Stimulated activated memory B cell treated with anti-CD40 and anti-IgM and Interleukin-4, amounts not matched to agents 10 μg/mL and 1 μg/mL and 100 μg/mL, for 72 hours (primary cell): Measurements from ENCODE around the gene SPACA6.
"Not testable (repeated sequence)": the region's sequence is repeated elsewhere in the genome, so short reads cannot be mapped to it uniquely, and the experiment has no call there.

Experiments
- ATAC-seq: fragments of 150-1000 bp; cut with Tn5 transposase; 2 replicates; pipeline ENCODE4 v1.10.0; 2021
- H3K27ac Mint-ChIP-seq: one replicate; pipeline ENCODE4 v1.8.0; 2022; ENCODE audit warnings: mild to moderate bottlenecking, mixed read lengths
- H3K27me3 Mint-ChIP-seq: one replicate; pipeline ENCODE4 v1.8.0; 2022; ENCODE audit warnings: mixed read lengths
- H3K36me3 Mint-ChIP-seq: one replicate; pipeline ENCODE4 v1.8.0; 2022; ENCODE audit warnings: mixed read lengths
- H3K4me1 Mint-ChIP-seq: one replicate; pipeline ENCODE4 v1.8.0; 2022; ENCODE audit warnings: mixed read lengths
- H3K4me3 Mint-ChIP-seq: one replicate; pipeline ENCODE4 v1.8.0; 2022; ENCODE audit warnings: mild to moderate bottlenecking, moderate library complexity, mixed read lengths
- H3K9me3 Mint-ChIP-seq: one replicate; pipeline ENCODE4 v1.8.0; 2022; ENCODE audit warnings: mixed read lengths

Gene SPACA6

DNA sequence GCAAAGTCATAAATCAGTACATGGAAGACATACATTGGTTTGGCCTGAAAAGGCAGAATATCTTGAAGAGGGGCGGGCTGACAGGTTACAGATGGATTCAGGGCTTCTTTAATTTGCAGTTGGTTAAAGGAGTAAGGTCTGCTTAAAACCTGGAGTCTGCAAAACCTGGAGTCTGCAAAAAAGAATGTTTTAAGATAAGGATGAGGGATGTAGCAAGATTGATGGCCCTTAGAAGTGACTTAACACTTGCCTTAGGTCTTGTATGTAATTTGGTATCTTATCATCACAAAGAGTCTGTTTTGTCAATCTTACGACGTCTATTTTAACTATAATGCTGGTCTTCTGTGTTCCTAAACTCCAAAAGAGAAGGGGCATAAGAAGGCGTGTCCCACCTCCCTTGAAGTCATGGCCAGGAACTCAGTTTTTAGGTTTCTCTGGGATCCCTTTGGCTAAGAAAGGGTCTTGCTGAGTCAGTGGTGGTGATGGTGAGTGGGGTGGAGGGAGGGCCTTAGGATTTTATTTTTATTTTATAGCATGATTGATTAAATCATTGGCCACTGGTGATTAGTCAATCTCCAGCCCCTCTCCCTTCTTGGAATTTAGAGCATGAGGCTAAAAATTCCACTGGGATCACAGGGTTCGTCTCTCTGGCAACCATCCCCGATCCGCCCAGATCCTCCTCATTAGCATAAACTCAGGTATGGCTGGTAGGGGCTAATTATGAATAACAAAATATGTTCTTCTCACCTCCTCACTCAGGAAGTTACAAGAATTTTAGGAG, 40.8 kb downstream of the SPACA6 start:
- no peaks in the 10 kb centered on the region for H3K36me3 Mint-ChIP-seq
- no peak for ATAC-seq
- H3K4me1 Mint-ChIP-seq: no peaks in the 10 kb centered on the region
- no peak overlapping the region for H3K27ac Mint-ChIP-seq
- peaks cover 14% of the 10 kb centered on the region for H3K9me3 Mint-ChIP-seq
- peaks cover 41% of the 10 kb centered on the region for H3K27me3 Mint-ChIP-seq
- no peak overlapping the region for H3K4me3 Mint-ChIP-seq

- ATAC-seq: peak; percentile 31
- no peak overlapping the region for H3K27ac Mint-ChIP-seq
- no peaks in the 10 kb centered on the region for H3K36me3 Mint-ChIP-seq
- H3K9me3 Mint-ChIP-seq: peaks cover 4% of the 10 kb centered on the region
- H3K27me3 Mint-ChIP-seq: peaks cover 34% of the 10 kb centered on the region
- no peaks in the 10 kb centered on the region for H3K4me1 Mint-ChIP-seq
- no peak overlapping the region for H3K4me3 Mint-ChIP-seq
Measured at GRCh38 chr19:51735759-51736449, 42.8 kb downstream of the SPACA6 start.

- Mint-ChIP-seq H3K9me3 (no peaks in the 10 kb centered on the region), H3K4me3 (no peak overlapping the region), H3K36me3 (no peaks in the 10 kb centered on the region), H3K27ac (no peak overlapping the region), H3K4me1 (no peaks in the 10 kb centered on the region), H3K27me3 (peaks cover 27% of the 10 kb centered on the region)
- ATAC-seq: no peak
Measured at GRCh38 chr19:51737389-51737788, 44.3 kb downstream of the SPACA6 start.

GRCh38 chr19:51737924-51738323, 44.8 kb downstream of the SPACA6 start:
- Mint-ChIP-seq H3K36me3 (no peaks in the 10 kb centered on the region), H3K9me3 (no peaks in the 10 kb centered on the region), H3K4me1 (no peaks in the 10 kb centered on the region), H3K27ac (no peak overlapping the region), H3K27me3 (peaks cover 32% of the 10 kb centered on the region), H3K4me3 (no peak overlapping the region)
- no peak for ATAC-seq

GRCh38 chr19:51738523-51738922, 45.4 kb downstream of the SPACA6 start:
- H3K9me3 Mint-ChIP-seq, H3K4me3 Mint-ChIP-seq, H3K27ac Mint-ChIP-seq, H3K36me3 Mint-ChIP-seq, H3K4me1 Mint-ChIP-seq, ATAC-seq: not testable (repeated sequence)
- peaks cover 38% of the 10 kb centered on the region for H3K27me3 Mint-ChIP-seq

GRCh38 chr19:51739466-51740213, 46.5 kb downstream of the SPACA6 start:
- no peaks in the 10 kb centered on the region for H3K9me3 Mint-ChIP-seq
- no peak for ATAC-seq
- peaks cover 38% of the 10 kb centered on the region for H3K27me3 Mint-ChIP-seq
- H3K4me1 Mint-ChIP-seq: no peaks in the 10 kb centered on the region
- no peak overlapping the region for H3K4me3 Mint-ChIP-seq
- H3K27ac Mint-ChIP-seq: no peak overlapping the region
- no peaks in the 10 kb centered on the region for H3K36me3 Mint-ChIP-seq

GRCh38 chr19:51740356-51740755, 47.2 kb downstream of the SPACA6 start:
- no peak for ATAC-seq
- Mint-ChIP-seq H3K4me3 (no peak overlapping the region), H3K27ac (no peak overlapping the region), H3K36me3 (no peaks in the 10 kb centered on the region), H3K27me3 (peaks cover 33% of the 10 kb centered on the region), H3K9me3 (no peaks in the 10 kb centered on the region), H3K4me1 (no peaks in the 10 kb centered on the region)

DNA sequence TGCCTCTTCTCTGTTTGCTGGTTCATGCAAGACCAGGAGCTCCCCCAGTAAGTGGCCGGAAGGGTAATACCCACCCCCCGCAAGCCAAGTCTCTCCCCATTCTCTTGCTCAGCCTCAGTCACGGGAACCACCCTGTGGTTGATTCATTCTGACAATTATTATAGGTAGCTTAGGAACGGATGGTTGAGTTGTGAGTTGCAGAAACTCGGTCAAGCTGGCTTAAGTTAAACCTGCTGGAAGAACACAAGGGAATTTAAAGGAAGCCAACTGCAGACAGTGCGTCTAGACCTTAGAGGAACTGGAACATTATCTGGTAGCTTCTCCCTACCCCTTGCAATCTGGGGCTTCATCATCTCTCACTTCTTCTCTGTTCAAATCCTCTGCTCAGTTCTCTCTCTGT, 49.7 kb downstream of the SPACA6 start:
- peaks cover 13% of the 10 kb centered on the region for H3K27me3 Mint-ChIP-seq
- no peak overlapping the region for H3K4me3 Mint-ChIP-seq
- ATAC-seq: no peak
- no peak overlapping the region for H3K27ac Mint-ChIP-seq
- H3K9me3 Mint-ChIP-seq: peaks cover 2% of the 10 kb centered on the region
- no peaks in the 10 kb centered on the region for H3K4me1 Mint-ChIP-seq
- no peaks in the 10 kb centered on the region for H3K36me3 Mint-ChIP-seq

- no peak overlapping the region for H3K4me3 Mint-ChIP-seq
- H3K4me1 Mint-ChIP-seq: no peaks in the 10 kb centered on the region
- H3K27me3 Mint-ChIP-seq: peaks cover 13% of the 10 kb centered on the region
- H3K27ac Mint-ChIP-seq: no peak overlapping the region
- ATAC-seq: no peak
- peaks cover 5% of the 10 kb centered on the region for H3K9me3 Mint-ChIP-seq
- H3K36me3 Mint-ChIP-seq: no peaks in the 10 kb centered on the region
Measured at GRCh38 chr19:51743405-51743804, 50.3 kb downstream of the SPACA6 start.

- Mint-ChIP-seq H3K36me3 (no peaks in the 10 kb centered on the region), H3K4me3 (no peak overlapping the region), H3K4me1 (peaks cover 10% of the 10 kb centered on the region), H3K27ac (no peak overlapping the region), H3K27me3 (peaks cover 13% of the 10 kb centered on the region), H3K9me3 (peaks cover 12% of the 10 kb centered on the region)
- ATAC-seq: no peak
Measured at GRCh38 chr19:51746731-51747130, 53.6 kb downstream of the SPACA6 start.

DNA sequence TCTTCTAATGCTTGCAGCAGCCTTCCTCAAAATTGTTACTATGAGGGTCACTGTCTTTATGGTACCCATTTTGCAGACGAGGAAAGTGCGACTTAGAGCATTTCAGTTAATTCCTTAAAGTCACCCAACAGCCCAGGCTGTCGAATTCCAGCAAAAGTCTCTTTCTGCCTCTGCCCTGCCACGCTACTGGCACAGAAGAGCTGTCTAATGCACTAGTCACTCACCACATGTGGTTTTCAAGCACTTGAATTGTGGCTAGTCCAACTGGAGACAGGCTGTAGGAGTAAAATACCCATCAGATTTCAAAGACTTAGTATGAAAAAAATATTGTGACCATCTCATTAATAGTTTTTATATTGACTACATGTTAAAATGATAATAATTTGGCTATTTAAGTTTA, 56.8 kb downstream of the SPACA6 start:
- H3K4me1 Mint-ChIP-seq: peaks cover 15% of the 10 kb centered on the region
- no peak overlapping the region for H3K27ac Mint-ChIP-seq
- H3K9me3 Mint-ChIP-seq: peaks cover 17% of the 10 kb centered on the region

GRCh38 chr19:51750400-51751094, 57.4 kb downstream of the SPACA6 start:
- Mint-ChIP-seq H3K4me3 (no peak overlapping the region), H3K27me3 (peaks cover 3% of the 10 kb centered on the region), H3K4me1 (peaks cover 15% of the 10 kb centered on the region), H3K27ac (no peak overlapping the region), H3K36me3 (no peaks in the 10 kb centered on the region), H3K9me3 (peaks cover 18% of the 10 kb centered on the region)
- no peak for ATAC-seq

More for the DNA sequence above, 56.8 kb downstream of the SPACA6 start:
- ATAC-seq: no peak
- no peaks in the 10 kb centered on the region for H3K36me3 Mint-ChIP-seq
- H3K4me3 Mint-ChIP-seq: no peak overlapping the region
- no peaks in the 10 kb centered on the region for H3K27me3 Mint-ChIP-seq

GRCh38 chr19:51751655-51752054, 58.5 kb downstream of the SPACA6 start, which contains the start of gene FPR1:
TSS of gene FPR1 (minus strand) at chr19:51751878. CDS start at chr19:51746994, 4,884 bp downstream.
- peak within 1 kb of the TSS; percentile 35 for H3K27ac Mint-ChIP-seq
- H3K9me3 Mint-ChIP-seq: peaks cover 20% of the 10 kb centered on the region
- no peaks in the 10 kb centered on the region for H3K36me3 Mint-ChIP-seq
- H3K27me3 Mint-ChIP-seq: peaks cover 9% of the 10 kb centered on the region
- no peak within 1 kb of the TSS for H3K4me3 Mint-ChIP-seq
- peak; percentile 81 for ATAC-seq
- peaks cover 15% of the 10 kb centered on the region for H3K4me1 Mint-ChIP-seq

DNA sequence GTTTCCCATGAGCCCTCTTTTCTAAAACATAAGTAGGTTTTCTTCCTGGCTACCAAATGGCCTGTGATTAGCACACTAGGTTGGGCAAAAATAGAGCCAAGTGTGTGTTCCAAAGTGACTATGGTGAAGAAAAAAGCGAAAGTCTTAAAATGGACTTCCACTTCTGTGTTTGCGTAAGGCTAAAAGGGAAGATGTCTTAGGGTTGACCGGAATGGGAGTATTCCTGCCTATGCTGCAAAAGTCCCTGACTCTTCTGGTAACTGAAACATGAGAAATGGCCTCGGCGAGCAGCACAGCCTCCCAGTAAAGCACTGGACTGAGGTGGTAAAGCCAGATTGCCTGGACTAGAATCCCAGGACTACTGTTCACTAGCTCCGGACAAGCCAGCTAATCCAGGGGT, 61.0 kb downstream of the SPACA6 start:
- no peak for ATAC-seq
- no peak overlapping the region for H3K4me3 Mint-ChIP-seq
- H3K9me3 Mint-ChIP-seq: peaks cover 17% of the 10 kb centered on the region
- peaks cover 9% of the 10 kb centered on the region for H3K27me3 Mint-ChIP-seq
- no peaks in the 10 kb centered on the region for H3K36me3 Mint-ChIP-seq
- peaks cover 15% of the 10 kb centered on the region for H3K4me1 Mint-ChIP-seq
- no peak overlapping the region for H3K27ac Mint-ChIP-seq

DNA sequence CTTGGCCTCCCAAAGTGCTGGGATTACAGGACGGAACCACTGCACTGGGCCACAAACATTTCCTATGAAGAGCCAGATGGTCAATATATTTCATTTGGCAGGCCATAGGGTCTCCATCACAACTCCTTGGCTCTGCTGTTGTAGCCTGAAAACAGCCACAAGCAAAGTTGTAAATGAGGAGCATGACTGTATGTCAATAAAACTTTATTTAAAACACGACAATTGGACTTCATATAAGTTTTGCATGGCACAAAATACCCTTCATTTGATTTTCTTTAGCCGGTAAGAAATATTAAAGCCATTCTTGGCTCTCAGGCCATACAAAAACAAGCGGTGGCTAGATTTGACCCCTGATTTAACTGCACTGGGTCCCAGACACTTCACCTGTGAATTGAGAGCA, 61.6 kb downstream of the SPACA6 start:
- no peak overlapping the region for H3K27ac Mint-ChIP-seq
- no peak overlapping the region for H3K4me3 Mint-ChIP-seq
- H3K4me1 Mint-ChIP-seq: peaks cover 15% of the 10 kb centered on the region
- no peak for ATAC-seq
- H3K36me3 Mint-ChIP-seq: no peaks in the 10 kb centered on the region
- H3K9me3 Mint-ChIP-seq: peaks cover 14% of the 10 kb centered on the region
- H3K27me3 Mint-ChIP-seq: peaks cover 9% of the 10 kb centered on the region
